Stimulated activated CD4-positive, alpha-beta T cell treated with anti-CD3 and anti-CD28 coated beads, Interleukin-1b, Interleukin-23, amount 100 ng/mL, for 24 hours (primary cell): ENCODE measurements around the gene PHOX2B.

Experiments used
- DNase-seq, 4 experiments: peaks; one replicate each; pipeline ENCODE4 v3.0.0-alpha.2; 2020; ENCODE audit warnings: low read depth in 4 of 4, low spot score in 1 of 4

PHOX2B gene

DNA sequence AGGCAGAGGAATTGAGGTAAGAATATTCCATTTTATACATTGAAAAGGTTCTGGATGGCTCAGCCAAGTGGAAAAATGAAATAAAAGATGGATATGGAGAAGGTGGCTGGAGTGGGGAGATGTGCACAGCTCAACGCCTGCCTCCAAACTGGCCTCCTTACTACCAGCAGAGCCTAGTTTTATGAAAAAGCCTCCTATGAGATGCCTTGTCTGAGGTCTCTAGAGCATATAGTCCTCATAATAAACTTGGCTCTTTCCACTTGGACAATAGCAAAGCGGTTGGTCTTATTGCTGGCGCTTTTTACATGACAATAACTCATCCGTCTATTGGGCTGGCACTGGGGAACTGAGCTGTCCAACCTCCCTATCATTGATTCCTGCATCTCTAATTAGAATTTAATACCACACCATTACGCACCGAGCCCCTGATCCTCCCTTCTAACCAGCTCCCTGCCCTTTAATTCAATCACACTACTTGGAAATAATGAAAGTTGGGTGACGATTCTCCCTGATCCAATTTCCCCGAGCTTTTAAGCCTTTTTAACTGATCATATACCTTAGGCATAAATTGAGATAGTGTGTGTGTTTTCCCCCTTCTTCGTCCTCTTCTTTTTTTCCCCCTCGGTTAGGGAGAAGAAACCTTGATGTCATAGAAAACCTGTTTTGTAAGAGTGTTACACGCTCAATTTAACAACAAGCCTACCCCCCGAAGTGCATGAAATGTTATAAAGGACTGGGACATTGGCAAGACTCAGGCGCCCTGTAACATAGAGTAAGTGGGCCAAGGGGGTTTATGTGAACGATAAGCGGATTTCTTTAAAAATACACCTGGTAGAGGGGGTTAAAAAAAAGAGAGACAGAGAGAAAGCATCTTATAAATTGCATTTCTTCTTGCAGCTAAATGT lies at the start of gene PHOX2B:
PHOX2B (minus strand) TSS at position 155 of the 905 bp plus-strand sequence; CDS start at position 40, 115 bp downstream.
- no peak for DNase-seq

DNA sequence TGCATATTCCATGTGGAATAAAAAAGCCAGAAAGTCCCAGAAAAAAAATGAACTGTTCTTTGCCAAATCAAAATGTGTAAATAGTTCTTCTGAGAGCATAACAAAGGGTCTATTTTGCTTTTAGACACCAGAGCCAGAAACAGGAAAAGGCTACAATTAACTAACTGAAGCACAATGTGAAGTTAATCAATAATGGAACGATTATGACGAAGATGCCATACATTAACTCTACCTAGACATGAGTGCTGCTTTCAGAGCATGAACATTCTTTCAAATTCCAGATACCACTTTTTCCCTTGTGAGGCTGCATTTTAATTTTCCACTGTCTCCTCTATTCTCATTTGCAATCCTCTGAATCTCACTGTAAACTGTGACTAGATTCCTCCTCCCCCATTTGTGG lies 48.7 kb upstream of the PHOX2B start:
- DNase-seq: no peak

DNA sequence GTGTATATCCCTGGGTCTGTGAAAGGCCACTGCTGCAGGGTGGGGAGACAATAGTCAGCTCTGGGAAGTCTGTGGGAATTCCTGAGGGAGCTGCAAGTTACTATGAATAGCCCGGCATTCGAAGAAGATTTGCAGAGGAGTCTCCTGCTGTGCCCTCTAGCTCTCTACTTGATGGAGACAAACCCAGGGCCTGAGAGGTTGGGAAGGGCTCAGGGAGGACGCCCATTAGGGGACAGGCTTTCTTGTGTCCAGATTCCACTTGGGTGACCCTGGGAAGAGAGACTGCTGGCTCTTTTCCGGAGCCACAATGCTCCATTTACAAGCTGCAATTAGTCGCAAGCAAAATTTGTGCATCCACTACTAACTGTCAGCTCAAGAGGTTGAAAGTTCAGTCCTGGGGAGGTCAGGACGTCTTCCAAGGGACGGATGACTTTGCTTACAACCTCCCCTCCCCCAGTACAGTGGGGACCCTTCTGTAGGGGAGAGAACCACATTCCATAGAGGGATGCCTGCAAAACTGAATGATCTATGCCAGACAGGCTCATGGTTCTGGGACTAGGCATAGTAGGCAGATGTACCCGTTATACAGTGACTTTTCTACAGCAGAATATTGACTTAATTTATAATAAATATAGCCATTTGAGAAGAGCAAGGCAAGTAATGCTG lies 48.2 kb upstream of the PHOX2B start:
- DNase-seq: no peak

DNA sequence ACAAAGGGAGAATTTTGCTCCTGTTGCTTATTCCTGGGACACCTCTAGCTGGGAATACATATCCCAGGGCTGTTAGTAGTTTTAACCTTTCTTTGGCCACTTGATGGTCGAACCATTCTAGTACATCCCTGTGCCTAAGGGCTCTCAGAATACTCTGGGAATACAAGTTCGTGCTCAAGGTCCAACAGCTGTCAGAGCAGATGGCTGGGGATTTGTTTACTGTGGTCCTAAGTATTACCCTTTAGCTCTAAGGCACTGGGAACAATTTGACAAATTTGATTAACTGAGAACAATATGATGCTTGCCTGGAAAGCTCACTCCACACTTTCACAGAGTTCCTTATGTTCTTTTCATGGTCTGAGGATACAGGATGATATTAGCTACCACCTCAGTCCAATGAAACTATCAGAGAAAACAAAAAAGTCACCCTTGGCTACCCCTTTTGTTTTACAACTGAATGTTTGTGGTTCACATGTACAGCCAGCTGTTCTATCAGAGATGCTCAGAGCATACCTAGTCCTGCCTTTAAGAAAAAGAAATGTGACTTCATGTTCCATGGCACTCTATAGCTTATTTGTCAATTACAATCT lies 47.4 kb upstream of the PHOX2B start:
- DNase-seq: no peak

DNA sequence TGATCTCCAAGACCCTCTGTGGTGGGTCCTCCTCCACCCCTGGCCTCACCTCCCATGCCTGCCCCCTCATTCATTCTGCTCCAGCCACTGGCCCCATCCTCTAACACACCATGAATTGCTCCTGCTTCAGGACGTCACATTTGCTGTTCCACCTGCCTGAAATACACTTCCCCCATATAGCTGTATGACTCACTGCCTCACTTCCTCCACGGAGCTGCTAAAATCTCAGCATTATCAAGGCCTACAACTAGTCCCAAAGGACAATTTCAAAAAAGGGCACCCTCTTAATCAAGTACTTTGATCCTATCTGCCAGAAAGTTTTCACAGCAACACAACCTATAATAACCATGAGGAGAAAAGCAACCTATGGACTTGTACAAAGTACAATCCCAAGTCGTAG lies 43.6 kb upstream of the PHOX2B start:
- no peak for DNase-seq

DNA sequence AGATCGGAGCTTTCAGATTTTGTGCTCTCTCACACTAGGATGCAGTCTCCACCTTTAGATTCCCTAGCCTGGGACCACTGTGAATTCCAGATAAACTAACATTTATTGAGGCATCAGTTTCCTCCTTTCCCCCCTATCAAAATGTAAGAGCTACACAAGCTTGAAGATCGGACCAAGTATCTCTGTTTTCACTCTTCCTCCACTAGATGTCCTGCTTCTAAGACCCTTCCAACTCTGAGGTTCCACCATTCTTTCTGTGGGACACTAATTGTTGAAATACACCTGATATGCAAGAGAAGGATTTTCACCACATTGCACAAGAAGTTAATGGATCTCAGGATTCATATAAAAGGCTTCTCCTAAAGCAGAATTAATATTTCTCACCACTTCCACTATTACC lies 43.0 kb upstream of the PHOX2B start:
- DNase-seq: no peak

DNA sequence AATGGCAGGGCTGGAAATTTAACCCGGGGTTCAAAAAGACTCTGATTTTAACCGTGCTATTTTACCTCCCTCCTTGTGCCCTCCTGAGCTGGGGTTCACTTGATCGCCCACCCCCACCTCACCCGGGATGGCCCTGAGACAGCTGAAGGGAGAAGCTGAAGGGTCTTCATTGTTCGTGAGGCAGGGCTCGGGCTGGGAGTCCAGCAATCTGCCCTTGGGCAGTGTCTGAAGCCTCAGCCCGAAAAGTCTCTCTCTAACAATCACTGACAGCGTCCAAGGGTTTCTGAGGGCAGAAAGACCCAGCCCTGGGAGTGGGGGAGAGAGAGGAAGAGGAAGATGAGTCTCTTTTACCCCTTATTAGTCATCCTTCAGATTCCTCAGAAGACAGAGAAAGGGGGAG lies 39.4 kb upstream of the PHOX2B start:
- DNase-seq: no peak

DNA sequence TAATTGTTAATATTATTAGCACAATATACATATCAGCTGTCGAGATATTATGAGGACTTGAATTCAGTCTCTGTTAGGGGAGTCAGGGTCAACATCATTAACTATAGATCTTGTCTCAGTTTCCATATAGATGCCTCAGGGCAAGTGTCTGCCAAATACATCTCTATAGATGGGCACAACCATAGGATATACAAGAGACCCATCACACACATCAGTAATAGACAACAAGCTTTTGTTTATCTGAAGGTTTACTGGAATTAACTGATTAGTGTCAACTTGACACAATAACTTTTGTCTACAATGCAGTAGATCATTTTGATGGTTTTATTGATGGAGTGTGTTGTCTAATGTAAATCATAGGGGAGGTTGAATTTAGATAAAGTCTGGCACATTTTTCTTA lies 37.1 kb upstream of the PHOX2B start:
- no peak for DNase-seq

DNA sequence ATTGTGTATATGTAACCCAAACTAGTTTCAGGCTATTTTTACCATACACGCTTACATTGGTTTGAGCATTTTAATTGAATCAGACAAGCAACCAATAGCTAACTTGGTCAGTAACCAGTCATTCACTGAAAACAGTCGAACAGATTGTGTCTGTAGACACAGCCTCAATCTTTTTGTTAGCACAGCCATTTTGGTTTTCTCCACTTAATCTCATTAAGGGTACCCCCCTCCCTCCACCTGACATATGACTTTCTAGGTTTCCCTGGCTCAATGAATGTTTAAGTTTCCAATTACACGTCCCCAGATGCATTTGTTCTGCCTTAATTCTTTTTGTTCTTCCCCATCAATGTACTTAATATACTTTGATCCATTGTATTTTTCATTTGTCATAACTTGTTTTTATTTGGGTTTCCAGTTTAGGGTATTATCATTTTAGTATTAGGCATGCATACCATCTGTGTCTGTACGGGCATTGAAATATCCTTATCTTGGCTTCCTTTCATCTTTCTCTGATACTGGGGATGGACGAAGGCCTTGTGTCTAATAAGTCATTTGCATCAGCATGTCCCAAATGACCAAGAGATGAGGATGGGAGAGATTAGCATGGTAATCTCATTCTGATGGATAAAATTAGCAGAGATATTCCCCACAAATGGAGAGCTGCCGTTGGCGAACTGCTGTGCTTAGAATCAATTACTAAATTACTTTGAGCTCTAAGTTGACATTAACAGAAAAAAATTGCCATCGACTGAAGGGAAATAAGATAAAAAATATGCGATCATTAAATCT lies 35.9 kb upstream of the PHOX2B start:
- no peak for DNase-seq

DNA sequence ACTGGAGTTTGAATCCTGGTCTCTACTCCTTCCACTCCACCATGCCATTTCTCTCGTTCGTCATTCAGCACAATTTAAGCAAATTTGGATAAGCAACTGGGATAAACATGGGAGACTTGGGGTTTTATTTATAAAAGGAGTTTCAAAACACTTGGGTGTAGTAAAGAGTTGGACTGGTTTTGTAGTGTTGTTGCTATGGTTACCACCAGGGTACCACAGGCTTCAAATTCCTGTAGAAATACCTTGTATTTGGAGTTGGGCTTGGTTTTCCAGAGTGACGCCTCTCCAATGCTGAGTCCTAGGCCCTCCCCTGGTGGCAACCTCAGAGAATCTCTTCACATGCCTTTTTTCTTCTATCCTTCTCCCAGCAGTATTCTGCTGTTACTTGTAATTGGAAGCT lies 27.9 kb upstream of the PHOX2B start:
- DNase-seq: no peak

DNA sequence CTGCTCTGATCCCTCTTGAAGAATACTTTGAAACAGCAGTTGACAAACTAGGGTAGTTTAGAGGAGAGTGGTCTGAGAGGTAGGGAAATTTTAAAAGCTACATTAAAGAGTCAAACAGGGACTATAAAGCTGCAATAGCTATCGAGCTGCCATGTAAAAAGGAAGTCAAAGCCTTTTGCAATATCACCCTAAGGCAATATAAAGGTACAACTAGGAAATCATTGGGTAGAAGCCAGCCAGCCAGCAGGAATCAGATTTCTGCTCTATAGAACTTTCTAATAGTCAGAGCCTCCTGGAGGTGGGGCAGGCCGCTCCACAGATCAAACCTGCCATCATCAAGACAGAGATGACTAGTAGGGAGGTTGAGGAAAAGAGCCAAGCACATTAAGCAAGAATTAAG lies 15.2 kb upstream of the PHOX2B start:
- no peak for DNase-seq

DNA sequence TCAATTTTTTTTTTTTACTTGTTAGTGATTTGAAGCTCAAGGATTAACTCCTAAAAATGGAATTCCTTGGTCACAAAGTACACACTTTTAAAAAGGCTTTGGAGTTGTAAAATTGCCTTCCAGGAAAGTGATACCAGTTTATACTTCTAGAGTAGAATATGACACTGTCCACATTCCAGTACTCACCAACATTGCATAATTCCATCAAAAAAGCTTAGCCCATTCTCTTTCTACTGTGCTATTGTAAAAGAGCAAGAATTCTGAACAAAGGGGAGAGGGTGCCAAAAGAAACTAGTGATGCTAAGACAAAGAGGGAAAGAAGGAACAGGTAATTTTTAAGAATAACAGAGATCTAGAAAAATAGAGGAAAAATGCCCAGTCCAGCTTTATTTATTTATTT lies 10.4 kb upstream of the PHOX2B start:
- DNase-seq: no peak

DNA sequence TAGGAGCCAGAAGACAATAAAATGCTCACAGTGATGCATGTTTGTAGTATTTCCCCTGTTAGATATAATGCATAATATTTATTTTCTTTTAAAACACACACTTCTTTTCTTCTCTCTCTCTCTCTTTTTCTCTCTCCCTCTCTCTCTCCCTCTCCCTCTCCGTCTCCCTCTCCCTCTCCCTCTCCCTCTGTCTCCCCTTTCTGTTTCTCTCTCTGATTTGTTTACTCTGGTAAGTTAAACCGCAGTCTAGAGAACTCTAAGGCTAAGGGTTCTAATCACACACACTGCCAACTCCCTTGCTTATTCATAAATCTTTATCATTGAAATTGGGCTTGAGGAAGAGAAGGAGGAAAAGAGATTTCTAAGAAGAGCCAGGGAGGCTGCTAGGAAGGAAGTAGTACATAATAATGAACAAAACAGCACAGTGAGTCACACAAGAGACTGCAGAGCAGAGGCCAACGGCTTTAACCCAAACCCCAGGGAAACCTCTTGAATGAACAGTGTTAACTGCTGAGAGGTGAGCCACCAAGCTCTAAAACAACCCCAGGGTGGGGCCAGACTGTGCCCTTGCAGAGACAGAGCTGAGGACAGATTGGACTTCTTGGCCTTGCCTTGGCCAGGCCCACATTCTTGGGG lies 9.1 kb upstream of the PHOX2B start:
- no peak for DNase-seq

DNA sequence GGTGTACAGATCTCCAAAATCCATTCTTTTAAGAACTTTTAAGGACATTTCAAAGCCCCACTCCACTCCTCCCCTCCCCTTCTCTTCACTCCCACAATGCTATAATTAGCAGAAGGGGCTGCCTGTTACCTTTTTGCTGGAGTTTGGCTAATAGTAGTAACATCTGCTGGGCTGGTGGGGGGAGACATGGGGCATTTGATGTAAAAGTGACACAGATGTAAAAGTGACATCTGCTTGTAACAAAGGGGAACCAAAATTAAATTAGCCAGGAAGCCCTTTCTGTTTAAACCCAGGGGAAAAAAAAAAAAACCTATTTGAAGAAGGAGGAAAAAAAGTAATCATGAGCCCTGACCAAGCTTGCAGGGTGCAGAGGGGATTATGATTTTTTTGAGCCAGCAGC lies 5.4 kb upstream of the PHOX2B start:
- no peak for DNase-seq

DNA sequence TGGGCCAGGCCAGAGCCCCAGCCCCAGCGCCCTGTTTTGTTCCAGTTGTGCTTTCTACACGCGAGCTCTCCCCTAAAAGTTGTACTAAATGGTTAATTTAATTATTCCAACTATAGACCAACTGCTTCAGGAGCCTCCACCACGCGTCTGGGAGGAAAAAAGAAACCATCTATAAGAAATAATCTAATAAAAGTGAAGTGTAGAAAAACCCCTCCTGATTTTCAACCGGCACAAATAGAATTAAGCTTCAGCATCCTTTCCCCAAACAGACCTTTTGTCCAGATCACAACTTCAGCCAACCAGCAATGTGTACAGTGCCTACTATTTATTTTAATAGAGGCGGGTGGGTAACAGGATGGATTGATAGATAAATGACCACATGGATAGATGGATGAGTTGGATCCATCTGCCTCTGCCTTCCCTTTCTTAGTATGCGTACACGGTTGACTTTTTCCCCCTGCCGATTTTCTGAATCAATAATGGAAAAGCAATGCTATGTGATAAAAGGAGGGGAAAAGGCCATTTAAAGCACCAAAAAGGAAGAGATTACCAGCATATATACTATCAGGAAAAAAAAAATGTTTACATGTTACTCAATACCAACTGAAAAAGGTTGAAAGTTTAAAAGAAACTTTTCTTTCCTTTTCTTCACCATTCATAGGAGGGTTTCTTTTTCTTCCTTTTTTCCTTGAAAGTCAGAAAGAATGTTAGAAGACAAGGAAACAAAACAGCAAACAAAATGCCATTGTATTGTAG lies 3.7 kb upstream of the PHOX2B start:
- DNase-seq: no peak

DNA sequence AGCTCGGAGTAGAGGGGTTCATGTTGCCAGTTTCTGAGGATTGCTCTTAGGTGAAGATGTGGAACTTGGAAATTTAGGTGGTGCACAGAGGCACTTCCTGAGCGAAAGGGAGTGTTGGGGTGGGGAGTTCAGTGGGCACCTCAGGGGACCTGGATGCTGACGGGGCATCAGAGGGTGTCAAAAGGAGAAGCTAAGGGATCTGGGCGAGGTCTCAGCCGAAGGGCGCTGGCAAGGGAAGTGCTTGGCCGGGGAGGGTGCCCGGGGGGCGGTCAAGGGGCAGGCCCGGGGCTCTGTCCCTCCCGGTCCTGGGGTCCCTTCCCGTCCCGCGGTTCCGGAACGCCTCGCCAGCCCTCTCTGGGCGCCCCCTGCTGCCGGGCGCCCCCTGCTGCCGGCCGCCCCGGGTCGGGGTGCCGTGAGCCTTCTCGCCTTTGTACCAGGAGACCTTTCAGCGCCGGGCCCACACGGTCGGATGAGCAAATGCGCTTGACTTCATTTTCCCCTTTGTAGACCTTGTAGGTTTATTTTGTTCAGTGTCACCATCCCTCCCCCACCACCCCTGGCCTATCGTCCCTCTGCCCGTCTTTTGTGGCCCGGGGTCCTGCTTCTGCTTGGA lies 3.0 kb upstream of the PHOX2B start:
- DNase-seq: no peak

DNA sequence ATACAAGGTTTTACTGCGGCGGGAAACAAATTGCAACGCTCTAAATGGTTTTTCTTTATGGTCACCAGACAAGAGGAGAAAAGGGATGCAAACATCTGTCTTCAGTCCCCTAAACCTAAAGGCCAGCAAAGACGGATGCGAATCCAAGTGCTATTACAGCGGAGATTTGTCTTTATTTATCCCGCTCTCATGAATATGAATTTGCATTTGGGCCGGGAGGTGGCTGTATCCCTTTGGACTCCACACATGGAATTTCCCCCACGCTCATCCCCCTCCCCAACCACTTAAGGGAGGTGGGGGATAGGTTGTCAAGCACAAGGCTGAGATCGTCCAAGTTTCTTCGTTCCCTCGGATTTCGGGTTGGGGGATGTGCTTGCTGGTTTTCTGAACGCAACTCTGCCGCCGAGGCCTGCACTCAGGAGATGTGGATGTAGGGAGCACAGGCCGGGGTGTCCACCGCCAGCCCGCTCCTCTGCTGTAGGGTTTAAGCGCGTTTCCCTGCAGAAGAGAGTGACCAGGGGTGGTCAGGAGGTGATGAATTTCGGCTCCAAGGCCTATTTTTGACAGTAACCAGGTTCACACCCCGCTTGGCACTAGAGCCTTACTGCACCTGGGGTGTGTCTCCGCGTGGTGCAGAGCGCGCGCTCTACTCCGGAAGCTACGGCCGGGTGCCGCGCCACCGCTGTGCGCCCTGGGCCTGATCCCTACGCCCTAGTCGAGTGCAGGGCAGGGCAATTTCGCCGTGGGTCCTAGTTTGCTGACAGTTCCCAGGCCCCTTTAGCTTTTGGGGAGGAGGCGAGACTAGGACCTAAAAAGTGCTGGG lies 2.3 kb upstream of the PHOX2B start:
- no peak for DNase-seq

DNA sequence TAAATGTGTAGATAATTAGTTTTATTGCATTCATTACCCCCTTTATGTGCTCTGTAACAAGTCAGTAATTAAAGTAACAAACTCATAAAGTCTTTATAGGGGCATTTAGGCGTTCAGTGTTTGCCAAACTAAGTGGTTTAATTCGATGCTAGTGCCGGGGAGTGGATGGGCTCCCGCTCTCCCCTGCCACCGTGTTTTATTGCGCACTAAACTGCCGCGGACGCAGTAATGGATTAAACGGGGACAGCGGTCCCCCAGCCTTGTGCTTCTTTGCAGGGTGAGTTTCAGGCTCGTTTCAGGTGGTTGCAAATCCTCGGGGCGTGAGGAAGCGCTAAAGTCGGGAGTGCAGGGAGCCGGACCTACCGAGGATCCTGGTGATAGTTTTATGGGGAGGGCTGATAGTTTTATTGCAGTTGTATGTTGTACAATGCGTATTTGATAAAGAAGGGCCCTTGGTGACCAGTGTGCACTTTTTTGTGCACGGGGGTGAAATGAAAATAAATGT lies 1.6 kb upstream of the PHOX2B start:
- no peak for DNase-seq

DNA sequence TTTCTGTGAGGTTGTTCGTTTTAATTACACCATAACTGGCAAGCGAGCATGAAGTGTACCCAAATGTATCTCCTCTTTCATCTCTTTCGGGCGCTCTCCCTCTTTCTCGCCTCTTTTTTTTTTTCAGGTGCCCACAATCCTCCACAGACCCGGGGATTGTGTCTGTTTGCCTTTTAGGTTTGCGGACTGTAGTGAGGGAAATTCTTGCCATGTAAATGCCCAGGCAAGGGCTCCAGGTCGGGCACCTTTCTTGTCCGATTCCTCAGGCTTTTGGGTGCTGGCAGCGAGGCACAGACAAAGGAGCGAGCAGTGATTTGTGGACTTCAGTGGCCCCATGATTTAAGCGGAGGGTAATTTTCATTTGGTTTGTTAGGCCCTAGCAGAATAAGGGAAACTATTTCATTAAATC lies 1.1 kb upstream of the PHOX2B start:
- DNase-seq: no peak
